T-helper 1 cell treated with Interleukin-12 subunit alpha and Interleukin-12 subunit beta and Interleukin-4 antibody, amounts not matched to agents 30 ng/mL and 1 ng/mL, for 36 hours (primary cell): ENCODE results near the gene ELL2. TPM values are rescaled to one million over a fixed set of nuclear protein-coding genes. Genes with fewer than 3 reads are reported as not detected.

Source experiments
- intact Hi-C: fragments of 100-400 bp; cut with micrococcal nuclease; formaldehyde crosslinking; loops from one replicate; pipeline ENCODE4 v1.15.1; 2024
- total RNA-seq: library from RNA; stranded (reverse); gene quantifications from 2 replicates; pipeline ENCODE4 v1.2.3, GENCODE V29; 2022

ELL2 gene
- 84.3 and 87.9 TPM in 2 replicates for total RNA-seq

- intact Hi-C loops: loop anchor here (1.0 to 5.0 kb wide), 26 partner anchors 12 to 1851 kb away; partner anchors contain the start of genes ERAP2, GLRX, GPR150 and RFESD
Measured at GRCh38 chr5:95961617-95962474, at the start of gene ELL2. ELL2 (minus strand) TSS chr5:95961851; CDS start chr5:95961721, 130 bp downstream.

- intact Hi-C loops: no loop called here
Measured at GRCh38 chr5:96008987-96009647, 47.5 kb upstream of the ELL2 start.

DNA sequence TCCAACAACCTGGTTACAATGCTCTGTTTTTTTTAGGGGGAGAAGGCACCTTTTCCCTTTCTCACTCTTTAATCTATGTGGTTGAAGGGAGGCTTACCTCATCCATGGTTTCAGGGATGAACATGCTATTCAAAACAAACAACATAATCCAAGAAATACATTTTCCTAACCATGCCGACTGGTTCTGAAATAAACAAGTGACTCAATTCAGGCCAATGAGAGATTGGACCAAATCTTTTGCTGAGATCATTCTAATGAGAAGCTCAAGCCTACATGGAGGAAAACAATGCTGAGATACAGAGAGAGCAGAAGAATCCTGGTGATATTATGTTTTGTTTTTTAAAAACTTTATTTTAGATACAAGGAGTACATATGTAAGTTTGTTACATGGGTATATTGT is 46.8 kb upstream of the ELL2 start:
- intact Hi-C loops: no loop called here

- intact Hi-C loops: no loop called here
Measured at GRCh38 chr5:96007051-96007450, 45.4 kb upstream of the ELL2 start.

GRCh38 chr5:96006291-96006690 is 44.6 kb upstream of the ELL2 start:
- intact Hi-C loops: no loop called here

GRCh38 chr5:96004754-96005153 is 43.1 kb upstream of the ELL2 start:
- intact Hi-C loops: no loop called here

- intact Hi-C loops: no loop called here
Measured at GRCh38 chr5:96004087-96004486, 42.4 kb upstream of the ELL2 start.

- intact Hi-C loops: no loop called here
Measured at GRCh38 chr5:96001262-96001661, 39.6 kb upstream of the ELL2 start.

DNA sequence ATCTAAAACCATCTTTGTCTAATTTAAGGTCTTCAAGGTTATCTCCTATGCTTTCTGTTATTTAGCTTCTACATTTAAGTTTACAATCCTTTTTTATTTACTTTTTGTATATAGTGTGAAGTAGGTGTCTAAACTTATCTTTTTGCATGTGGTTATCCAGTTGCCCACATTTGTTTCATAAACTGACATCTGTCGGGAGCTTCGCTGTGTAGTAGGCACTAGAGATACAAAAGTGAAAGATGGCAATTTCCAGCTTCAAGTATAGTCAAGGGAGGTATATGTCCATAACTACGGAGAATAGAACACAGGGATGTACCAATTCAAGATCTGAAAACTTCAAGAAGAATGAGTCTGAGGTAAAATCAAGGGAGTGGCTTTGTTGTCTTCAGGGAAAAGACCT is 38.7 kb upstream of the ELL2 start:
- intact Hi-C loops: no loop called here

GRCh38 chr5:95996904-95997723 is 35.5 kb upstream of the ELL2 start:
- intact Hi-C loops: no loop called here

- intact Hi-C loops: no loop called here
Measured at GRCh38 chr5:95995962-95996489, 34.4 kb upstream of the ELL2 start.

DNA sequence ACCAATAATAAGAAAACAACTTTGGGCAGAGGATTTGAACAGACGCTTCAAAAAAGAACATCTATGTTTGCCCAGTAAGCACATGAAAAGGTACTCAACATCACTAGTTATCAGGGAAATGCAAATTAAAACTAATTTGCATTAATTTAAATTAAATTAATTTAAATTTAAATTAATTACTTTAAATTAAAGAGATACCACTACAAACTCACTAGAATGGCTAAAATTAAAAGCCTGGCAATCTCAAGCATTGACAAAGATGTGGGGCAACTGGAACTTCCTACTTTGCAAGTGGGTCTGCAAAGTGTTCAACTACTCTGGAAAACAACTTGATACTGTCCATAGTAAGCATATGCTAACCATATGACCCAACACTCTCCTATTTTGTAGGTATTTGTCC is 32.1 kb upstream of the ELL2 start:
- intact Hi-C loops: no loop called here

- intact Hi-C loops: no loop called here
Measured at GRCh38 chr5:95993266-95993665, 31.6 kb upstream of the ELL2 start.

DNA sequence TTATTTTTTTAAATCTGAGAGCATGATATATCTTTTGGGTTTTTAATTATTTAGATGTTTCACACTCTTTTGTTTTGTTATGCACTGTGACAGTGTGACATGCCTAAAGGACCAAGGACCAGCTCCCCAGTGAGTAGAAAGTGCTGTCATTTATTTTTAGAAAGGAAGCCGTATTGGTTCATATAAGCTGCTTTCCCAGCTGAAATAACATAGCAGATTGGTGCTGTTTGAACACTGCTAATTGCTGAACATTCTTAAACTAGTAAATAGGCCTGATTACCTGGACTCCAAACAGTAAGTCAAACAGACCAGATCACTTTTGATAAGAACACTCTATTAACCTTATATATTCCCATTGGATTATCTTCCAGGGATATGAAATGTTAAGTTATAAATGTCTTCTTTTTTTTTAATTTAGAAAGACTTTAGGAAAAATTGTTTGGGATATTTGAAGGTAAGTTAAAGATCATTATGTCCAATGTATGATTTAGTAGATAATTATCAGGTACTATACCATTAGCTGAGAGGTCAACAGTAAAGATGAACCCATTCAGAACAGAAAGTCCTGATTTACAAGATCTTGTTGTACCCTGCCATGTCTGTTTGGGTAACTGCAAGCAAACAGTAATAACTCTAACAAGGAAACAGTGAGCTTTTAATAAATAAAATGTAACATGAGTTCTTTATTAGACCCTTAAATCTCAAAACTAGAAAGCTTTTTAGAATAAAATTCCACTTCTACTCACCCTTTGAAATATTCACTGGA is 27.8 kb upstream of the ELL2 start:
- intact Hi-C loops: no loop called here

GRCh38 chr5:95988877-95989276 is 27.2 kb upstream of the ELL2 start:
- intact Hi-C loops: no loop called here

- intact Hi-C loops: no loop called here
Measured at GRCh38 chr5:95988094-95988493, 26.4 kb upstream of the ELL2 start.

DNA sequence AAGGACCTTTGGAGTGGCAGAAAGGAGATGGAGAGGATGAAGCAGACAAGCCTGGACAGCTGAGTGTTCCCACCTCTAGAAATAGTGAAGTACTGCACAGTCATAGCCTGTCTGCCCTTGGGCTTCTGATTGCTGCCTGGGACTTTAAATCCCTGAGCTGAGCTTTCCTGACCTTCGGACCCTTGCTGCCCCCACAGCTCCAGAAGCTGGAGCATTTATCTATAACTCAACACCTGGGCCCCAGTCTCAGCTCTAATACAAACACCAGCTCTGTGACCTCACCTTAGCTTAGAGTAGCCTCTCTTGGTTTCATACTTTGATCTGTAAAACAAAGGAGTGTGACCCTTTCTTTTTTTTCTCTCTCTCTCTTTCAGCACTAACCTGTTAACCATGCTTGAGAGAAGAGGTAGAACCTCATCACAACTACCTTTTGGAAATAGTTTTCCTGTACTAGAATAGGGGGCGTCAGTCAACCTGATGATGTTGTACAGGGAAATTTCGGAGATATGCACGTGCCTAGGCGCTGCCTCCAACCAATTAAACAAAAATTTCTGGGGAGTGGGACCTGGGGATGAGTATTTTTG is 25.4 kb upstream of the ELL2 start:
- intact Hi-C loops: no loop called here

DNA sequence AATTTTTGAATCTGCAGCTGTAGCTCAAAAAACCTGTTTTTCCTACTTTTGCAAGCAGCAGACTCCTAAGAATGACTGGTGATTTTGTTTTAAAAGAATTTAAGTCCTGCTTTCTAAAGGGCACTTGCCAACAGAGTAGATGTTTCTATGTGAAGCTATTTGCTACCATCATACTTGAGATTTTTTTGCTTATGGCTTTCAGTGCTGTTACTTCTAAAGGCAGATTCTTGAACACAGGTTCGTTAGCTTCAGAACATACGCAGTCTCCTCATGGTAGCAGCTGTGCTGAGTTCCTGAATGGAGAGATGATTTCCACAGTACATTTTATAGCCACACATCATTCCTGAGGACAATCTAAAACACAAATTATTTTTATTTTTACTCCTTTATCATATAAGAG is 24.4 kb upstream of the ELL2 start:
- intact Hi-C loops: no loop called here

- intact Hi-C loops: no loop called here
Measured at GRCh38 chr5:95985249-95985648, 23.6 kb upstream of the ELL2 start.

DNA sequence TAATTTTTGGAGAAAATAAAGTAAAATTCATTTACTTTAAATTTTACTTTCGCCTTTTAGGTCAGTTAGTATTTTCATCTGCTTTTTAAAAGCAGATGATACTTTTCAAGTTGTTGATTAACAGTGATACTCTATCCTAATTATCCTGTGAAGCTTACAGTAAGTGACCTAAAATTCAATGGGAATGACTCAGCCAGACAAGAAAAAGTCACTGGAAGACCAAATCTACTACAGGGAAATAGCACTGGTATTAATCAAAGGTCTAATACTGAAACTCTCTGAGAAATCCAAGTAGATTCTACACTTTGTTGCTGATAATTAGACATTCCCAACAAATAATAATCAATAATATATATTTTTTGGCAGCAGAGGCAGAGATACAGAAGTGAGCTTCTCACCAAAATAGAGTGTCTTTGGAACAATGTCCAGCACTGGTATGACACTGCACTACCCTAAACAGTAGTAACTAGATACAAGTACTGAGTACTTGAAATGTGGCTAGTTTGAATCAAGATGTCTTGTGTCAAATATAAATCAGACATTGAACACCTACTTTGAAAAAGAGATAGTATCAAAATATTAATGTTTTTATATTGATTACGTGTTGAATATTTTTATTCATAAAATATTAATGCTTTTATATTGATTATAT is 22.8 kb upstream of the ELL2 start:
- intact Hi-C loops: no loop called here
